T-helper 1 cell (primary cell): Measurements from ENCODE around the gene CD300LD.
"Not testable (repeated sequence)": the region's sequence is repeated elsewhere in the genome, so short reads cannot be mapped to it uniquely, and the experiment has no call there.

ENCODE experiments used
- DNase-seq, 5 donors: peaks; one replicate each; pipeline ENCODE4 v3.0.0-alpha.2; 2012 to 2020
- total RNA-seq, 4 donors: gene quantifications; one replicate each; lab custom pipeline; 2026; lab: John Stamatoyannopoulos, UW

CD300LD gene
- 0 reads per million in 4 donors for total RNA-seq

GRCh38 chr17:74592087-74592990, at the start of gene CD300LD:
Gene CD300LD, minus strand, starts transcription at chr17:74592283. Its CDS starts 81 bp downstream, at chr17:74592202.
- DNase-seq, result peak in 1 of 5 donors; percentile 52

DNA sequence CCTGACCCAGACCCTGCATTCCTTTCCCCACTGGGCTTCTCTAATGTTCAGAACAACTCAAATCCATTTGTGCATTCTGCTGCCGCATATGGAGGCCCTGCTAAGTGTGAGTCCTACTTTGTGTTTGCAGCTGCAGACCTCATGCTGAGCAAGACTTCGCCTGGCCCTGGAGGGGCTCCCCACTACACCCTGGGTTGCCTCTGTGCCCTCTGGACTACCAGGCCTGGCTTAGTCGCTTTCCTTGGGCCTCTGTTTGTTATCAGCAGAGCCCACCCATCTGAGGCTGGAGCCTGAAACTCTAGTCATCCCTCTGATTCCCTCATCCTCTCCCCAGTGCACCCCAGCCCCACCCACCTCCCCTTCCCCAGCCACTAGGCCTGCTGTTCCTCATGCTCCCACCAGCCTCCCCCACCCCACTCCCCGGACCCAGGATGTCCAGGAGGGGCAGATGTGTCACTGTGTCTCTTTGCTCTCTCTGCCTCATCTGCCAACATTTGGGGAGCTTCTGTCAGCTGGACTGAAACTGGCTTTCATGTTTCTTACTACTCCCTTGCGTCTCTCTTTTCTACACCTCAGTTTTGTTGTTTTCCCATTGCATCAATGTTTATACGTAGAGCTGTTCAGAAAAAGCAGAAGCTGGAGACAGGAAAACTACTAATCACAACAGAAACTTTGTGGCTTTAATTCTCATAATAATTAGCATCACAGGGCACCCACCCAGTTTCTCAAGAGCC, 49.3 kb upstream of the CD300LD start:
- DNase-seq, result no peak

DNA sequence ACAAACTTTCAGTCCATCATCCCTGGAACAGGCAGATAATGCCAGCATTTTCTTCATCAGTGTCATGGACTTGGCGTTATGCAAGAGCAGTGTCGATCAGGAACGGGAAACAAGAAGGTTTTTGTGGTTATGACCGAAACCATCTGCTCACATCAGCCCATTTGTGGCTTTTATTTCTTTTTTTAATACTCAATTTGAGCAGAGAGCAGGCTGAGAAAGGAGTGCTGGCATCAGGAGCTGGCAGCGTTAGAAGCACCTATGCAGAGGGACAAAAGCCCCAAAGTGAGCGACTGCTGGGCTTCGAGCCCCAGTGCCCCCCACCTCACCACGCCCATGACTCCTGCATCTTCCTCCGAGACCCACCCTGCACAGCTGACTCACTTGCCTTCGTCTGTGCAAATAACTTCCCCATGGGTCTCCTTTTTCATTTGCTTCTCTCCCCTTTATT, 47.6 kb upstream of the CD300LD start:
- DNase-seq, result peak in 1 of 5 donors; percentile 61

GRCh38 chr17:74637926-74638325, 45.8 kb upstream of the CD300LD start:
- no peak for DNase-seq

- no peak for DNase-seq
These were observed 45.2 kb upstream of the CD300LD start for GRCh38 chr17:74637265-74637664.

GRCh38 chr17:74636541-74637085, 44.5 kb upstream of the CD300LD start:
- not testable (repeated sequence) for DNase-seq

DNA sequence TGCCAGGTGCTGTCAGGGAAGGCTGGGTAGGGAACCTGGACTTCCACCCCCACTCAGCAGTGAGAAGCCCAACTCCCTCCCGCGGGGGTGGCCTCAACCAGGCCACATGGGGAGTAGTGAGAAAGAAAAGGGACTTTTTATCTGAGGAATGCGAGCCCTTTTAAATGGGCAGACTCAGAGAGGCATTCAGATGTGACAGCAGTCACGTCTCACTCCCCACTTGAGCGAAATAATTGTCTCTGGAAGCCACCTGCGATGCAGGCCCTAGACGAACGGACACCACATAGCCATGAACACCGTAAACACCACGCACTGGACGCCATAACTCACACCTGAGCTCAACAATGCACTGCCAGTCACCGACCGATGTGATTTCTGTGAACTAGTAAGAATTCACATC, 43.3 kb upstream of the CD300LD start:
- no peak for DNase-seq

GRCh38 chr17:74633326-74633725, 41.2 kb upstream of the CD300LD start:
- no peak for DNase-seq

DNA sequence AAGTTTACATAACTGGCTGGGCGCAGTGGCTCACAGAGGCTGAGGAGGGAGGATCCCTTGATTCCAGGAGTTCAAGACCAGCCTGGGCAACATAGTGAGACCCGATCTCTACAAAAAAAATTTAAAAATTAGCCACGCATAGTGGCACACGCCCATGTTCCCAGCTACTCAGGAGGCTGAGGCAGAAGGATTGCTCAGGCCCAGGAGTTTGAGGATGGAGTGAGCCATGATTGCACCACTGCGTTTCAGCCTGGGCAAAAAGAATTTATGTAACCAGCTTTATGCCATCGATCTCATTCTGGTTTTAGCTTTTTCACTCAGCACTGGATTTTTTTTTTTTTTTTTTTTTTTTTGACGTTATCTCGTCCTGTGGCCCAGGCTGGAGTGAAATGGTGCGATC, 40.5 kb upstream of the CD300LD start:
- DNase-seq, result no peak

- DNase-seq, result no peak
These were observed 39.7 kb upstream of the CD300LD start for GRCh38 chr17:74631468-74632450.

- DNase-seq, result not testable (repeated sequence)
These were observed 38.2 kb upstream of the CD300LD start for GRCh38 chr17:74630251-74630650.

GRCh38 chr17:74625661-74626060, 33.6 kb upstream of the CD300LD start:
- no peak for DNase-seq

- DNase-seq, result no peak
These were observed 32.0 kb upstream of the CD300LD start for GRCh38 chr17:74624131-74624530.

DNA sequence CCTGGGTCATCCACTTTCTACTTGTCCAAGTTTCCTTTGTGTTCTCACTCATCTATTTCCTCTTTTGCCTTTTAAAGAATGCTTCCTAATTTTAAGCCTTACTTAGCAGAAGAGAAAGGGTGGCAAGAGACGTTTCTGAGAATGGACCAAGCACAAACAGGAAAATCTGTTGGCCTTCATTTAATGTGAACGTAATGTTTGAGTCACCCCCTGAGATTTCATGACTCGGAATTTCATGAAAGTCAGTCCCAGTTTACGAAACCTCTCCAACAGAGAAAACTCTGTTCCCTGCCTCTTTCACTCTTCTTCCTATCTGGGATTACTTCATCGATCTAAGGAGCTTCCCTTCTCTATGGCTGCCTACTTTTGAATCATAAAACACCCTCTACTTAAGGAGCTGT, 31.6 kb upstream of the CD300LD start, which contains the start of gene CD300E:
TSS of gene CD300E (minus strand) at position 46 of the 401 bp plus-strand sequence. CDS start 117 bp downstream, outside the sequence.
- DNase-seq, result no peak

DNA sequence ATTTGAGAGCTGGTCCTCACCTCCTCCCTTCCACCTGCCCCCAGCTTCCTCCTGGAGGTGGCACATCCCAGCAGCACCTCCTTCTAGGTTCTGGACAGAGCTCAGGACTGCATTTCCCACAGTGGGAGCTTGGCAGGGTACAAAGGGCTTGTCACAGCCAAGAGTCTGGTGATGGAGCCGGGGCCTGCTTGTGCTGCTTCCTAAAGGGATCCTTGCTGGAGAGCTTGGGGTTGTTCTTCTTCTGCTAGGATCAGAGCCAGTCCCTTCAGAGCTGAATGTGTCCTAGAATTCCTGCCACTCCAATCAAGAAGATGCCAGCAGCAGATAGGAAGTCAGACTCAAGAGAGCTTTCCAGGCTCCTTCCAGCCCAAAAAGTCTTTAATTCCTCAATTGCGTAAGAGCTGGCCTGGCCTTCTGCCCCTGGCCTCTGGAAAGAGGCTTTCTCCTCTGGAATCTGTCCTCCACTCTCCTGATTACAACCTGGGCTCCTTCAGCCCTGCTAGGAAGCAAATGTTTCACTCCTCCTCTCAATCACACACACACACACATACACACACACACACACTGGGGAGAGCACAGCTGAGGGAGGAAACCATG, 27.1 kb upstream of the CD300LD start:
- no peak for DNase-seq

GRCh38 chr17:74618451-74618850, 26.4 kb upstream of the CD300LD start:
- DNase-seq, result no peak

DNA sequence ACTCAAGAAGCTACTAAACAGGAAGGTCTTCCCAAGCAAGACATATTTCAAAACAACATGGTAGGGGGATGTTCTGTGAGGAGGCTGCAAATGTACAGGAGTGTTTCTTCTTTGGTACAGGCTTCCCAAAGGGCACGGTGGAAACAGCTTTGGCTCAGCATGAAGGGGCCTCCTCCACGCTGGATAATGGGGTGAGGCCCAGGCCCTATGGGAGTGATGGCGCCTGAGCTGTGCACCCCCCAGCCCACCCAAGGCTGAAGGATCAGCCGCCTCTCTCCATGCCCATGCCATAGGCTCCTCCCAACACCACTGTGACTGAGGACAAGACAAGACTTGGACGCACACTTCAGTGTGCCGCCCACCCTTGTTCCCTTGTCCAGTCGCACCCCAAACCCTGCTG, 24.6 kb upstream of the CD300LD start:
- no peak for DNase-seq

DNA sequence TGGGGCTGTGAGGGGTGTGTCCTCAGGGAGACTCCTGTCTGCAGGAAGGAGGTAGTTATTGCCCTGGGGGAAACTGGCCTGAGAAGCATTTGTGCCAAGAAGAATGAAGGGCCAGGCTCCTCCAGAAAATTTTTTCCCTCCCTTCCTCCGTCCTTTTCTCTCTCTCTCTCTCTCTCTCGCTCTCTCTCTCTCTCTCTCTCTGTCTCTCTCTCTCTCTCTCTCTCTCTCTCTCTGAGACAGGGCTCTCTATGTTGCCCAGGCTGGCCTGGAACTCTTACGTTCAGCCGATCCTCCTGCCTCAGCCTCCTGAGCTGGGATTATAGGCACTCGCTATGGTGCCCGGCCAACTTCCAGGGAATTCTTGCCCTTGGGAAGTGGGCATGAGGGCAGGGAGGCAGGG, 20.0 kb upstream of the CD300LD start:
- no peak for DNase-seq

- no peak for DNase-seq
These were observed 18.0 kb upstream of the CD300LD start for GRCh38 chr17:74610108-74610507.

GRCh38 chr17:74608511-74608910, 16.4 kb upstream of the CD300LD start:
- no peak for DNase-seq

DNA sequence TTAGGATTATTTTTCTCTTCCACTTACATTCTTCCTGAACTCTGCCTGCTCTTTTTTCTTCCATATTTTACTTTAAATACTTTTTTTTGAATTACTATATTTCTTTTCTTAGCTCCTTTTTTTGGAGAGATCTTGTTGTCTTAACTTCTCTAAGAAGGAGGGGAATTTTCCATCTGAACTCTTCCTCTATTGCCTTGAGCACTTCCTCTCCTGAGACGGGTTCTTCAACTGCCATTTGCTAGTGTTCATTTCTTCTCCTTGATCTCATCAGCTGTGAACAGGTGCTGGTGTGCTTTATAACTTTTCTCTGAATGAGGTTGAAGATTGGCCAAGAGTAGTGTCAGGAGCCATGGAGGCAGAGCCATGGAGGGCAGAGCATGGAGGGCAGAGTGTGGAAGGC, 15.1 kb upstream of the CD300LD start:
- DNase-seq, result no peak

DNA sequence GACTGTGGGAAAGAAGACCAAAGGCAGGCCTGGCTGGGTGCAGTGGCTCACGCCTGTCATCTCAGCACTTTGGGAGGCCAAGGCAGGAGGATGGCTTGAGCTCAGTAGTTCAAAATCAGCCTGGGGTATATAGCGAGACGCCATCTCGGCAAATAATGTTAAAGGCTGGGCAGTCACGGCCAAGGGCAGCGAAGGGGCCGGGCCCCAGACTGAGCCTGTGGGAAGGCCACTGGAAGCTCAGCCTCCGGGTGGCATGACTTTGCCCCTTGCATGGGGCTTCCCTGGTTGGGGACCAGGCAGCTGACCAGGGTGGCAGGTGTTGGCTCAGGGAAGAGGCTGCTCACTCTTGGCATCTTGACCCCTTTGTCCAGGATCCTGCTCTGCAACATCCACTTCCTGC, 14.0 kb upstream of the CD300LD start:
- no peak for DNase-seq
